ENCODE measurements around the gene KCP. TPM values are rescaled to one million over a fixed set of nuclear protein-coding genes. Genes with fewer than 3 reads are reported as not detected.

The KCP gene
- total RNA-seq, 1 donor from 2014 or later, result 6.8 TPM

DNA sequence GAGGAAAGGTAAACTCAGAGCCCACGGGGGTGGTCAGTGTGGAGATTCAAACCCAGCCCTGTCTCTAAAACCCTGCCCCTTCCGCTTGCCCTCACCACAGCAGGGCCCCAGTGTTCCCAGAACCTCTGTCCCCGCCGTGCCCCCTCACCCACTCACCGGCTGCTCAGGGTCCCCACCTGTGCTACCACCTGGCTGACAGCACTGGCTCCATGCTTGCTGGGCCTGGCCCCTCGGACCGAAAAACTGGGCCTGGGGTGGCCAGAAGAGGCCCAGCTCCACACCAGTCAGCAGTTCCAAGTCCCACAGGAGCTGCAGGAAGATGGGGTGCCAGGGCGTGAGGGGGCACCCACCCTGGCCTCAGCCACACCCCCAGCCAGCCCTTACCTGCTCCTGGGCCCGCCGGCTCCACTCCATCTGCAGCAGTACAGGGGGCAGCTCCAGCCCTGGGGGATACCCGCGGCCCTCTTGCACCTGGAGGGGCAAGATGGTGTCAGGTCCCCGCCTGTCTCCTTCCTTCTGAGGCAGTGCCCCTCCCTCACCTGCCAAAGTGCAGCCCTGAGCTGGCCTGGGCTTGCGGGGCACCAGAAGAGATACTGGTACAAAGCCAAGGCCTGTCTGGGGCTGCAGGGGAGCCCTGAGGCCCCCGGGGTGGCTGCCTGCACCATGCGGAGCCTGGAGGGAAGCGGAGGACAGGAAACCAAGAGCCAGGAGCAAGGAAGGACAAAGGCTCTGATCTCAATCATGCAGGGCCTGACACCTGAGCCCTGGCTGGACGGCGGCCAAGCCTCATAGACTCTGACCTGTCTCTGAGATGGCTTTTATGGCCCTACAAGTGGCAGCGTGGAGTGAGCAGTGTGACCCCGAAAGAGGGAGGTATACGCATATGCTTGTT is 36.1 kb downstream of the KCP start:
- no peak for DNase-seq (ENCODE audit: low read depth)

DNA sequence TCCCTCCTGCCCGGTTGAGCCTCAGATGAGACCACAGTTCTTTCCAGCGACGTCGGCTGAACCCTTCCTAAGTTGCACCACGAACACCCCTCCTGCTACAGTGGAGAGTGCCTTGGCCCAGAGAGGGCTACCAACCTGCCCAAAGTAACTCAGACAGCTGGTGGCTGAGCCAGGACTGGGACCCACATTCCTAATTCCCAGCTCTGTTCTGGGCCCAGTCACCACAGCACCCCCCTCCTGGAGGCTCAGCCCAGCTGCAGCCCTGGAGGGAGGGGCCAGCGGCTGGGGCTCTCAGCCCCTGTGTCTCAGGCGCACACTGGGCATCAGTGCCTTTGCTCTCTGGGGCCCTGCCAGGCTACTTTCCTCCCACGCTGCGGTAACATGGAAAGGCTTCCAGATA is 37.3 kb downstream of the KCP start:
- no peak for DNase-seq (ENCODE audit: low read depth)

DNA sequence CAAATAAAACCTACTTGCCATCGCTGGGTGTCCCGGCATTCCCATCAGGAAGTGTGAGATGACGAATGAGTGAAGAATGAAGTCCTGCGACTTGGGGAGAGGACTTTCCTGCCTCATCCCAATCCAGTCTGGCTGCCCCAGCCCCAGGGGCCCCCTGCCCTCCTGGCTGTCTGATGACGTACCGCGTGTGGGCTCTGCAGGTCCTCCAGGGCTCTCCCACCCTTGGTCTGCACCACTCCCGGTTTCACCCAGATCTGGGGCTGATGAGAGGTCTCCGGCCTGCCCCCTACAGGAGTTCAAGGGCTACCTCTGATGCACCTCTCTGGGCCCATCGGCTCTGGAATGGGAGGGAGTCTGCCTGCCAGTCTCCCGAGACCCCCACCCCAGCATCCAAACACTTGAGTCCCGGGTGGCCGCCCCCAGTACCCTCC is 38.1 kb downstream of the KCP start:
- no peak for DNase-seq (ENCODE audit: low read depth)

DNA sequence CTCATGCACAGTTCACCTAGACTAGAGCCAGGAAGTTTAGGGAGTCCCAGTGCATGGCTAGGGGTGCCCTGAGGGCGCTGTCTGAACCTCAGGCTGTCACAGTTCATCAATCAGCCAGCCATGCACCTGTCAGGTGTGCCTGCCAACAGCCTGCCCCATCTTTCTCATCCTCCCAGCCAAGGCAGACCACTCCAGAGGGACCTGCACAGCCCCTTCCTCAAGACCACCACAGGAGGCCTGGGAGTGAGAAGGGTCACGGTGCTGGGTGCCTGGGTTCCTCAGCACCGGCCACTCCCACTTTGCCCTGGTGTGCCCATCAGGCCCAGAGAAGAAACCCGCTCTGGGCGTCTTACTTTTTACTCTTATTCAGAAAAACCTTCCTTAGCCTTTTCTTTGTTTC is 39.5 kb downstream of the KCP start:
- no peak for DNase-seq (ENCODE audit: low read depth)

DNA sequence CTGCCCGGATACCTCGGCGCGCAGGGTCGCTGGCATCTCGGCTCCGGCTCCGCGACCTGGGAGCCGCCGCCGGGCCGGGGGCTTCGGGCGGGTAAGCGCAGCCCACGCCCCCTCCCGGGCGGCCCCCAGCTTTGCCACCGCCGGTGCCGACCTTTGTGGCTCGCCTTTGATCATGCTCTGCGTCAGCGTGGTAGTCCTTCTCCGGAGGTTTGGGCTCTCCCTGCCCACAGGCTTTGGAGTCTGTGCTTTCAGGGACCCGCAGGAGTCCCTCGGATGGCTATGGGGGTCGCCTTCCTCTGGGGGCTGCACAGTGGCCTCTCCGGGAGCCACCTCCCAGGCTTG is 40.6 kb downstream of the KCP start:
- DNase-seq (ENCODE audit: low read depth), result no peak

DNA sequence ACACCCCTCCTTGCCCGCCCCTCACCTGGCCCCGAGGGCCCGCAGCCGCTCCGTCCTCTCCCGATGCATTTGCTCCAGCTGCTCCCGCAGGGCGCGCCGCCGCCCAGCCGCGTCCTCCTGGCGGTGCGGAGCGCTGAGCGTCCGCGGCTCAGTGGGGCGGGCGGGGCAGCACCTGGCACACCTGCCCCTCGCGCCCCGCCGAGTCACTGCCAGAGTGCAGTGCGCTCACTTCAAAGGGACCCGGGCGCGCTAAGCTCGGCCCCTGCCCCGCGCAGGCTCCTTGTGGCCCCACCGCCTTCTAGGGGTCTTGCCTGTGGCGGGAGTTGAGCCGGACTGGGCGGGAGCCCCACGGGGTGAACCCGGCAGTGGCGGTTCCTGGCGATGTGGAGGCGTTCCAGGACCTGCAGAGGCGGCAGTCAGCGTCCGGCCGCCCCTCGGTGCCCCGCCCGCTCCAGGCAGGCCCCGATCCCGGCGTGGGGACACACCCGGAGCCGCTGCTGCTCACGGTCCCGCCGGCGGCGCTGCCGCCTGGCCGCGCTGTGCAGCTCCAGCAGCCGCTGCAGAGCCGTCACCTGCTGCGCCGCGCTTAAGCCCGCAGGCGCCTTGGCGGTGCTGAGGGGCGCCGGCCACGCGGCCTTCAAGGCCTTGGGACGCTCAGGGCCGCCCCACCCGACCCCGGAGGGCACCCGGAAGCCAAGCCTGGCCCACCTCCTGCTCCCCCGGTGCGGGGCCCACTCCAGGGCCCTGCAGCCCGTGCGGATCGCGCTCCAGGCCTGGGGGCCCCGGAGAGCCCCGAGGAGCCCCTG is 41.2 kb downstream of the KCP start:
- no peak for DNase-seq (ENCODE audit: low read depth)

DNA sequence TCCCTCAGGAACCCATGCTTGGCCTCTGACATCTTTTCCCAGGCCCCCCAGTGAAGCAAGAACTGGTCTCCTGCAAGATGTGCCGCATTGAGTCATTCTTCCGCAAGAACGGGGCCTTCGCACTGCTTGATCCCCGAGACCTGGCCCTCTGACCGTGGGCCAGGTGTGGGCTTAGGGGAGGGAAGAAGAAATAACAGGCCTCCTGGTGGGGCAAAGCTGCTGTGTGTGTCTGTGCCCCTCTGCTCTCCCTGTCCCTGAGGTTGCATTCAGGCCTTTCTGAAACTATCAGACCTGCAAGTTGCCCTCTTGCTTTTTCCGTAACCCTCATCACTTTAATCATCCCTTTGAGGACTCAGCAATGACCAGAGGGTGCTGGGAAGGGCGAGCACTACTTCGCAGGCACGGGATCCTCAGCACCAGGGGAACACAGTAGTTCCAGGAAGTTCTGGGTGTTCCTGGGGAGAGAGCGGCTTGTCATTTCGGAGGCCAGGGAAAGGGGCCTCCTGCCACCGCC is 41.8 kb downstream of the KCP start:
- no peak for DNase-seq (ENCODE audit: low read depth)

DNA sequence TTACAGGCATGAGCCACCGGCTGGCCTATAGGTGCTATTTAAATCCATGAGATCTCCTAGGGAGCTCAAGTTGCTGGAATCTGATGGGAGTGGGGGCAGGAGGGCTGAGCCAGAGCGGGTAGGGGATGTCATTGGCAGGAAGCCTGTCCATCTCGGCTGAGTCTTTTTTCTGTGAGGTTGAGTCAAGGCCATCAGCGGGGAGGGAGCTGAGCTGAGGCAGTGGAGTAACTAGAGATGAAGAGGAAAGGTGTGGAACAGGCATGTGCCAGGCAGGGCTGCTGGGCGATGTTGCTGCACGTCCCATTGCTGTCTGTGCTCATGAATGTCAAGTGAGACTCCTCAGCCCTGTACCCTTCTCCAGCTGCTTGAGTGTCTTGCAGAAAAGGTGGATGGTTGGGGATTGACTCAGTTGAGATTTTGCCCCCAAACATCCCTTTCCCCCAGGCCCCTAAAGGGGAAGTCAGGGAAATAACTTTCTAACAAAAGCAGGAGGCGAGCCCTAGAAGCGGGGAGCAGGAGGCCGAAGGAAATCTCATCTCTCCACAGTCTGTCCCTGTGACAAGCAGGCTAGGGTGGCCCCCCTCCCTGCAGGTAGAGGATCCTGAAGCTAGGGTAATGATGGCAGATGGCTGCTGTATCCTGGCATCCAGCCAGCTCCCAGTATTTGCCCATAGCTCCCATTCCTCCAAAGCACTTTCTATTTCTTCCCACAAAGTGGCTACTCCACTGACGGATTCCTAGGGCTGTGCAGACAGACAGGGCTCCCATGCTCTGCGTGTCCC is 42.5 kb downstream of the KCP start:
- DNase-seq (ENCODE audit: low read depth), result no peak

DNA sequence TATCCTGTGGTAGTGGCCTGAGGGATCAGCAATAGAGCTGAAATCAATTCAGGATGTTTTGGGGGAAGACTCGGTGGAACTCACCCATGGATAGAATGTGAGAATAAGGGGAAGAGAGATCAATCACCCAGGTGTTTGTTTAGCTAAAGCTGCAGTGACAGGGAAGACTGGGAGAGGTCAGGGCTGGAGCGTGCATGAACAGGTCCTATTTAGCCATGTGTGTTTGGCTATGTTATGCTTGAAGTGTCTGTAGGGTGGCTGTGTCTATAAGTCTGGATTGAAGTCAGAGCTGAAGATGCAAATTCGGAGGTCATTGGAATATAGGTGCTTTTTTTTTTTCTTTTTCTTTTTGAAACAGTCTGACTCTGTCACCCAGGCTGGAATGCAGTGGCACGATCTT is 43.3 kb downstream of the KCP start:
- no peak for DNase-seq (ENCODE audit: low read depth)

DNA sequence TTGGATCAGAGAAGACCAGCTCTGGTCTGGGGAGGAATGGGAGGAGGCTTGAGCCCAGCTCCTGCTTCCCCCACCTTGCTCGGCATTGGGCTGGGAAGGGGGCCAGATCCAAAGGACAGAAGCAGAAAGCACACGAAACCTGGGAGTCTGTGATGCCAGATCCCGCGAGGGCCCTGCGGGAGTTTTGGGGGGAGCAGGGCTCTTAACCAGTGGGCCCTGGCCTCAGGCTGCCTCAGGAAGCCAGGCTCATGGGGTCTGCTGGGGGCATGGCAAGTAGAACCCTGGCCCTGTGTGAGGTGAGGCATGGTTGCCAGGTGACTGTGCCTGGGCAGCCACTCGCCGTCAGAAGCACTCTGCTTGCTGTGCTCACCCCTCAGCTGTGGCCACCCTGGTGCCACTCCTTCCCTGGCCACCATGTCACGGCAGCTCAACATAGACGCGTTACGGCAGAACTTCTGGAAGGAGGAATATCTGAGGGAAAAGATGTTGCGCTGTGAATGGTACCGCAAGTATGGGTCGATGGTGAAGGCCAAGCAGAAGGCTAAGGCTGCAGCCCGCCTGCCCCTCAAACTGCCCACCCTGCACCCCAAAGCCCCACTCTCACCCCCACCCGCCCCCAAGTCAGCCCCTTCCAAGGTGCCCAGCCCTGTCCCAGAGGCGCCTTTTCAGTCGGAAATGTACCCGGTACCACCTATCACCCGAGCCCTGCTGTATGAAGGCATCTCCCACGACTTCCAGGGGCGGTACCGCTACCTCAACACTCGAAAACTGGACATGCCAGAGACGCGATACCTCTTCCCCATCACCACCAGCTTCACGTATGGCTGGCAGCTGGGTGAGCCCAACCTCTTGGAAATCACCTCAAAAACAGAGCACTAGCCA is 44.3 kb downstream of the KCP start:
- DNase-seq (ENCODE audit: low read depth), result no peak

DNA sequence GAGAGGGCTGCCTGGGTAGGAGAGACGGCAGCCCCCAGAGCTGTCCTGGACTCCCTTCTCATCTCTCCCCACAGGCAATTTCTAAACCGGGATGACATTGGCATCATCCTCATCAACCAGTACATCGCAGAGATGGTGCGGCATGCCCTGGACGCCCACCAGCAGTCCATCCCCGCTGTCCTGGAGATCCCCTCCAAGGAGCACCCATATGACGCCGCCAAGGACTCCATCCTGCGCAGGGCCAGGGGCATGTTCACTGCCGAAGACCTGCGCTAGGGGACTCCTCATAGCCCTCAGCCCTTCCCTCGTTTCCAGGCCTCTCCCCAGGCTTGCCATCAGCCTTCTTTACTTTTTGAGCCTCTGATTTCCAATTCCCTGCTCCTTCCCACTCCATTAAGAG is 45.2 kb downstream of the KCP start:
- no peak for DNase-seq (ENCODE audit: low read depth)

DNA sequence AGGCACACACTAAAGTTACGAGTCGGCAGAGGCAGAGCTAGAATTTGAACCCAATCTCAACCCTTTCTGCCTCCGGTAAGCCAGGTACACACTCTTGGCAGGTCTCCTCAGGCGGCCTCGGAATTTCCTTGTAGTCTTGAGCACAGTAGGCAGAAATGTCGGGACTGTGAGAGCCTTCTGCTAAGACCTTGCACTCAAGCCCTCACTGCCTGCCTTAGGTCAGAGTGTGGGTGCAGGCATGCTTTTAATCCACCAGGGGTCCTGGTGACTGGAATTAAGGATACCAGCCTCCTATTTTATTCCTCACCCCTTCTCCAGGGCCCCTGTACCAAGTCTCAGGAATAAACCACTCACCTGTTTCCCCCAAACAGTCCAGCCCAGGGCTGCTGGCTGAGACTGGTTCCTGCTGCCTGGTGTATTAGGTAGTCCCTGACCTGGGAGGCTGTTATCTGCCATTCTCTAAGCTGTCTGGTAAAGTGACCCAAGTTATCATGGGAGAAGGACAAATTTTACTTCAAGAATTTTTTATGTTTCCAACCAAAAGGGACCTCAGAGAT is 47.0 kb downstream of the KCP start:
- DNase-seq (ENCODE audit: low read depth), result peak; percentile 74

DNA sequence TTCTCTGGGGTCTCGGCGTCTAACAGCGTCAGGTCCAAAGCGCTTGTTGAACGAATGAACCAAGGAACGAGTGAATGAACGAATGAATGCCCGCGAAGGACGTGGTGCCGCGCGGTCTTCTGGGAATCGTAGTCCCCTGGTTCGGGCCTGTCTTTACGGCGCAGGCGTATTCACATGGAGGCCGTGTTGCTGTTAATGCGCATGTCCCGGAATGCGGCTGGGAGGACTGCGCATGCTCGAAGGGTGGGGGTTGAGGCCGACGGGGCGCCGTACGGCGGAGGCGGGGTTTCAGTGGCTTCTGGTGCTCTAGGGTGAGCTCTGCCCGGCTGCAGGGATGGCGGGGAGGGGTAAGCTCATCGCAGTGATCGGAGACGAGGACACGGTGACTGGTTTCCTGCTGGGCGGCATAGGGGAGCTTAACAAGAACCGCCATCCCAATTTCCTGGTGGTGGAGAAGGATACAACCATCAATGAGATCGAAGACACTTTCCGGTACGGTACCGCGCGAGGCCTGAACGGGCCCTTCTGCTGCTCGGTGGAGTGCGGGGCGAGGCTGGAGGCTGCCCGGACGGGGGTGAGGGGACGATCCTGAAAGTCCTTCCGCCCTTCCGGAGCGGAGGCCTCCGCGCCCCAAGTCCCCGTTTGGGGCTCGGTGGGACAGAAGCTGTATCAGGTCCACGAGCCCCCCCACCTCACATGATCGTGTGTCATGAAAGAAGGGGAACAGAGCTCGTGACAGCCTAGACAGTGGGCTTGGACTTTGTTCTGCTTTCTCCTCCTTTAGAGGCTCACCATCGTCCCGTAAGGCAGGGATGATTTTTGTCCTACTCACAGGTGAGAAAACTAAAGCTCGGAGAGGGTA is 47.7 kb downstream of the KCP start, which contains the start of gene ATP6V1F:
Gene ATP6V1F (plus strand): TSS at position 286 of the 862 bp plus-strand sequence. CDS start 49 bp downstream, at position 335.
- DNase-seq (ENCODE audit: low read depth), result peak; percentile 93

DNA sequence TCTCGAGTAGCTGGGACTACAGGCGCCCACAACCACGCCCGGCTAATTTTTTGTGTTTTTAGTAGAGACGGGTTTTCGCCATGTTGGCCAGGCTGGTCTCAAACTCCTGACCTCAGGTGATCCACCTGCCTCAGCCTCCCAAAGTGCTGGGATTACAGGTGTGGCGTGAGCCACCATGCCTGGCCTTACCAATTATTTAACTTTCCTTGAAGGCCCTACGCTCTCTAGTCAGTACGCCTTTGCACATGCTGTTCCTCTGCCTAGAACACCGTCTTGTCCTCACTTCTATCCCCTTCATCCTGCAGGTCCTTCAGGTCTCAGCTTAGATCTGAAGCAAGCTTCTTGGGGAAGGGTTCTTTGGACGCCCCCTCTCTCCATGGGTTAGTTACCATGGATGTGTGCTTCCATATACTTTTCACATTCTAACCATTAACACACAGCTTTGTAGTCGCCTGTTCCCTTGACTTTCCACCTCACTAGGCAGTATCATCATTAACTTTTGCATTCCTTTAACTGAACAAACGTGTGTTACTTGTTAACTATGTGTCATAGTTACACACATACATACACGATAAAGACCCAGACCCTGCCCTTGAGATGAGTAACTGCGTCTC is 48.4 kb downstream of the KCP start:
- DNase-seq (ENCODE audit: low read depth), result no peak

DNA sequence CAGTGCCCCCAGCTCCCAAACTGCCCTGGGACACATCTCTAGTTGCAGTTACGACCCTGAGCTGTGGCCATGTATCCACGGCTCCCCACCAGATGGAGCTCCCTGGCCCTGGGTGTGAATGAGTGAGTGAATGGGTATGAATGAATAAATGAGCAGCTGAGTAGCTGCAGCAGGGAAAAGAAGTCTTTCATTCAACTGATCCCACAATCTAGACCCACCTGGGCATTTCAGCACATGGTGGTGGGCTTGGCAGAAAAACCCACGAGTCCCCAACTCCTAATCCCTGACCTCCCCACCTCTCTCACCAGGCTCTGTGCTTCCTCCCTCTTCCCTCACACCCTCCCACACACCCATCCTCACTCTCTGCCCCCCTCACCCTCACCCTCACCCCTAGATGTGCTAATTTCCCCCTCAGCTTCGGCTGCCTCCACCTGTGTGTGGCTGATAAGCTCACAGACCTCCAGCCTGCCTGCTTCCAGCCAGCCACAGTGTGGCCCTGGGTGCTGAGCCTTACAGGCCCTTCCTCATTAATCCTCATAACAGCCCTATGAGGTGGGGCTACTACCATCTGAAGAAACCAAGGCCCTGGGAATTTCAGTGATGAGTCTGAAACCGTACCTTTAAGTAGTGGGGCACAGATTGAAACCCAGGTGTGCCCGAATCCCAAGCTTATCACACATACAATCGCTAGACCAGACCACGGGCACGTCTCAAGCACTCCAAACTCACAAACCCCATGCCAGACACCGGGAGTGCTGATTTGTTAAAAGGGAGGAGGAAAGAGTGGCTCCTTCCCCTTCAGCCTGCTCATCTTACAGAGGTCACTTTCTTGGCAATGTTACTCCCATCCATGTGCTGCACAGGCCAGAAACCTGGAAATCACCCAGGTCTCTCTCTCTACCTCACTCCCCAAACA is 50.1 kb downstream of the KCP start:
- no peak for DNase-seq (ENCODE audit: low read depth)

DNA sequence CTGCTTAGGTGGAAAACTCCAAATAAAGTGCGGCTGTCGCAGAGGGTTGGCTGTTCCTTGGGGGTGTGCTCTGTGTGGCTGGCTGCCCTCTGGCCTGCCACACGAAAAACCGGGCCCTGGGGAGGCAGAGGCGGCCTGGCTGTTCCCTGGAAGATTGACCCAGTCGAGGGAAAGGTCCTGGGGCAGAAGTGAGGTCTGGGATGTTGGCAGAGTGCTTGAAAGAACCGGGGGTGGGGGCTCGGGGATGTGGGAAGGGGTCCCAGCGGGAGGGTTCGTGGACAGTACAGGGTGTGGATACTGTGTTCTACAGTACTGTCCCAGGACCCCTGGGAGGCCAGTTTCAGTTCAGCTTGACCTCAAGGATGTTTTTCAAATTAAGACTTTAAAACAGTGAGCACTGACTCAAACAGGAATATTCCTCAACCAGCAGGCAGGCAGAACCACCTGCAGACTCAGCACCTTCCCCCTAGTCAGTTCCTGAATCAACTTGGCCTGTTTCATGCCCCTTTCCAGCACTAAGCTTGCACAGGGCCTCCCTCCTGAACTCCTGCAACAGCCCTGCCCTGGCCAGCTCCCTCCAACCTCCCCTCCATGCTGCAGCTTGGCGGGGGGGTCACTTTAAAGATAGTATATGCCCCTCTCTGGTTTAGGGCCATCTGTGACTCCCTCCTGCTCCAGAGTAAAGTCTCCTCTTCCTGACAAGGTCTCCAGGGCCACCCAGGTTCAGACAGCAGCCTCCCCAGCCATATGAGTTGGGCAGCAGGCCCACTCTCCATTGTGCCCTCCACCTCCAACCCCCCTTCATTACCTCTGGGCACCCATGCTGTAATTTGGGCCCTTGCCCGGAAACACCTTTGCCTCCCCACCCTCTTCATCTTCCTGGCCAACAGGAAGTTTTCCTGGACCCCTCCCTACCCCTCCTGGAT is 51.0 kb downstream of the KCP start:
- DNase-seq (ENCODE audit: low read depth), result no peak
